H1 (cell line): ENCODE data around the gene SEZ6L. TPM values are rescaled to one million over a fixed set of nuclear protein-coding genes. Genes with fewer than 3 reads are reported as not detected.

ENCODE experiments used
- CHD7 ChIP-seq: fragments of 300-600 bp; sonication (generic); IDR thresholded peaks from 2 replicates; pipeline ENCODE4 v1.7.1; 2012; ENCODE audit warnings: low read length, moderate library complexity, mild to moderate bottlenecking, inconsistent platforms; ENCODE audit not compliant: insufficient replicate concordance
- E2F6 ChIP-seq: IDR thresholded peaks from 2 replicates; pipeline ENCODE4 v1.6.1; 2012; ENCODE audit warnings: inconsistent platforms
- NRF1 ChIP-seq: IDR thresholded peaks from 2 replicates; pipeline ENCODE4 v1.6.1; 2011; ENCODE audit warnings: mild to moderate bottlenecking, low read depth, low read length, improper control_type of control experiment
- RAD21 ChIP-seq, 2 experiments: IDR thresholded peaks in 1 of 2; conservative IDR thresholded peaks in 1 of 2; 2 replicates each; pipeline ENCODE4 v1.6.1; 2011; ENCODE audit warnings: low read depth in 2 of 2, low read length in 2 of 2, improper control_type of control experiment in 1 of 2, inconsistent platforms in 1 of 2, mild to moderate bottlenecking in 1 of 2, moderate library complexity in 1 of 2
- RNF2 ChIP-seq: fragments of 200-900, 300-1000 bp; sonication (generic); IDR thresholded peaks from 2 replicates; pipeline ENCODE4 v1.7.1; 2016; ENCODE audit warnings: borderline replicate concordance, low read depth, mild to moderate bottlenecking, antibody characterized with exemption, low read length; ENCODE audit not compliant: poor library complexity, severe bottlenecking; ENCODE audit errors: missing control alignments
- USF2 ChIP-seq: IDR thresholded peaks from 2 replicates; pipeline ENCODE4 v1.6.1; 2011; ENCODE audit warnings: low read length, improper control_type of control experiment
- polyA plus RNA-seq, 7 experiments: library from polyadenylated mRNA; depleted of rRNA in 3 of 7; stranded (reverse) in 5 of 7; unstranded in 2 of 7; fragments of >200 nt in 5 of 7; fragments of 200-250 nt in 2 of 7; gene quantifications; 1 replicate in 5 of 7; 2 replicates in 1 of 7; 4 replicates in 1 of 7; pipeline versions ENCODE4 v1.2.1 to v1.2.3, GENCODE V29; 2011 to 2013; ENCODE audit warnings: missing spikeins in 2 of 7, mixed read lengths in 2 of 7
- total RNA-seq: library from RNA; stranded (reverse); fragmentation: NEBNext Ultra II Directional; extraction: Animal tissue kit (Norgen Biotek cat#: 25700); gene quantifications from 2 replicates; pipeline ENCODE4 v1.2.1, GENCODE V29; 2021

The SEZ6L gene
- total and polyA plus RNA-seq, 2 of the 8 experiments (the other 6 are each of a cell fraction or from before 2014, with no cell fraction given) = 0.06 to 0.33 TPM

GRCh38 chr22:26364066-26365015 lies 195.1 kb downstream of the SEZ6L start (continued):
- TF ChIP-seq E2F6 (no peak), NRF1 (no peak), CHD7 (peak; percentile 54), USF2 (no peak), RNF2 (no peak), RAD21 (IDR thresholded peaks at IDR 0.05 in 1 of 2, conservative IDR thresholded peaks at IDR 0.05 in 1 of 2; ENCODE audit: low read depth in 2 of 2, low read length in 2 of 2) (peak; percentile 84 to 93)
